GM12878 (cell line): ENCODE measurements around the gene NASP. TPM values are rescaled to one million over a fixed set of nuclear protein-coding genes. Genes with fewer than 3 reads are reported as not detected.
A peak's percentile ranks its signal among the peaks of the same experiment; 100 is the strongest.

ENCODE experiments used
- ATAC-seq: fragments of 200-7000 bp; cut with Tn5 transposase; 3 replicates; pipeline ENCODE4 v1.9.1; 2020; ENCODE audit warnings: mild to moderate bottlenecking, moderate library complexity
- BruUV-seq: library from RNA; stranded (reverse); fragments of 400-500 nt; replicated peaks from 2 replicates; lab custom pipeline; 2021; lab: Mats Ljungman, UMichigan
- CTCF ChIA-PET: fragments of 300-600 bp; sonication (Branson Sonifier 250); formaldehyde crosslinking; extraction: SDS; loops from one replicate; lab custom pipeline; 2021; ENCODE audit warnings: inconsistent platforms; lab: Yijun Ruan, JAX
- POLR2A ChIA-PET: fragments of 350-600 bp; formaldehyde crosslinking; extraction: SDS; loops from one replicate; lab custom pipeline; 2021; ENCODE audit warnings: inconsistent platforms; lab: Charles Lee
- RAD21 ChIA-PET: fragments of 300-600 bp; sonication (Branson Sonifier 250); formaldehyde crosslinking; loops from one replicate; lab custom pipeline; 2023; ENCODE audit warnings: antibody characterized with exemption; ENCODE audit not compliant: unreplicated experiment; lab: Charles Lee
- SMC1A ChIA-PET: fragments of 300-600 bp; sonication (Branson Sonifier 250); formaldehyde crosslinking; loops from one replicate; lab custom pipeline; 2023; ENCODE audit not compliant: unreplicated experiment, uncharacterized antibody; lab: Charles Lee
- DNase-seq: peaks from one replicate; pipeline ENCODE4 v3.0.0-alpha.2; 2011; ENCODE audit warnings: low read depth, low spot score
- FAIRE-seq: peaks from 3 replicates; lab custom pipeline; 2011; peaks lifted over from hg19 to GRCh38; lab: Jason Lieb, UNC
- H2AFZ ChIP-seq: 2 replicates; pipeline ENCODE4 v1.6.0; 2011; ENCODE audit warnings: low read depth, low read length, control low read depth; ENCODE audit not compliant: control insufficient read depth
- H3K27ac ChIP-seq: 2 replicates; pipeline ENCODE4 v1.5.1; 2011; ENCODE audit warnings: control low read depth; ENCODE audit not compliant: control insufficient read depth, insufficient read depth
- H3K27me3 ChIP-seq, 2 experiments: replicated peaks in 1 of 2; 2 replicates each; pipeline versions ENCODE4 v1.6.0 to v1.6.1; 2011; ENCODE audit warnings: low read length in 1 of 2; ENCODE audit not compliant: control insufficient read depth in 2 of 2, insufficient read depth in 2 of 2
- H3K36me3 ChIP-seq, 2 experiments: 2 replicates each; pipeline ENCODE4 v1.5.1; 2011; ENCODE audit warnings: low read length in 1 of 2; ENCODE audit not compliant: control insufficient read depth in 2 of 2, insufficient read depth in 2 of 2
- H3K4me1 ChIP-seq: 2 replicates; pipeline ENCODE4 v1.6.1; 2011; ENCODE audit warnings: mild to moderate bottlenecking, low read length, moderate library complexity, mixed read lengths; ENCODE audit not compliant: control insufficient read depth, insufficient read depth
- H3K4me2 ChIP-seq: 2 replicates; pipeline ENCODE4 v1.6.0; 2011; ENCODE audit warnings: control low read depth; ENCODE audit not compliant: control insufficient read depth, insufficient read depth
- H3K4me3 ChIP-seq: fragments of 200-600 bp; sonication (generic); 2 replicates; pipeline ENCODE4 v1.5.1; 2016
- H3K79me2 ChIP-seq: 2 replicates; pipeline ENCODE4 v1.6.0; 2011; ENCODE audit warnings: low read length; ENCODE audit not compliant: control insufficient read depth, insufficient read depth
- H3K9ac ChIP-seq: 2 replicates; pipeline ENCODE4 v1.8.0; 2011; ENCODE audit warnings: low read length, control low read depth, mixed read lengths; ENCODE audit not compliant: control insufficient read depth, insufficient read depth
- H3K9me3 ChIP-seq: replicated peaks from 3 replicates; pipeline ENCODE4 v1.5.1; 2011; ENCODE audit warnings: mild to moderate bottlenecking, low read length; ENCODE audit not compliant: control insufficient read depth, insufficient read depth
- H4K20me1 ChIP-seq: 2 replicates; pipeline ENCODE4 v1.6.0; 2011; ENCODE audit not compliant: control insufficient read depth, insufficient read depth
- BHLHE40 ChIP-seq, 2 experiments: fragments of 450-650 bp in 1 of 2; IDR thresholded peaks; 2 replicates each; pipeline ENCODE4 v1.6.1; 2011 to 2017; ENCODE audit warnings: low read depth in 2 of 2, borderline replicate concordance in 1 of 2, improper control_type of control experiment in 1 of 2, low read length in 1 of 2, mild to moderate bottlenecking in 1 of 2
- CHD1 ChIP-seq: IDR thresholded peaks from 2 replicates; pipeline ENCODE4 v1.6.1; 2012; ENCODE audit warnings: low read depth, low read length, improper control_type of control experiment
- CTCF ChIP-seq, 3 experiments: IDR thresholded peaks in 2 of 3; conservative IDR thresholded peaks in 1 of 3; 2 replicates each; pipeline ENCODE4 v1.5.1; 2011; ENCODE audit warnings: low read depth in 3 of 3, low read length in 3 of 3, mild to moderate bottlenecking in 3 of 3, control low read depth in 2 of 3, moderate library complexity in 2 of 3, inconsistent platforms in 1 of 3, mixed read lengths in 1 of 3; ENCODE audit not compliant: control insufficient read depth in 2 of 3, insufficient read depth in 1 of 3; ENCODE audit errors: extremely low read depth in 1 of 3
- IKZF2 ChIP-seq, 2 experiments: fragments of 450-650 bp; IDR thresholded peaks; 2 replicates each; pipeline ENCODE4 v1.6.1; 2017; ENCODE audit warnings: mild to moderate bottlenecking in 2 of 2, moderate library complexity in 2 of 2
- MLLT1 ChIP-seq: fragments of 450-650 bp; IDR thresholded peaks from 2 replicates; pipeline ENCODE4 v1.6.1; 2016; ENCODE audit warnings: mild to moderate bottlenecking
- NFYA ChIP-seq: IDR thresholded peaks from 2 replicates; pipeline ENCODE4 v1.6.1; 2011; ENCODE audit warnings: low read depth, mild to moderate bottlenecking, low read length, improper control_type of control experiment, borderline replicate concordance
- RAD21 ChIP-seq: IDR thresholded peaks from 2 replicates; pipeline ENCODE4 v1.6.1; 2011; ENCODE audit warnings: mild to moderate bottlenecking, low read depth, low read length, moderate library complexity; ENCODE audit not compliant: insufficient read depth
- RELA ChIP-seq: fragments of 450-650 bp; IDR thresholded peaks from 2 replicates; pipeline ENCODE4 v1.8.0; 2014; ENCODE audit warnings: borderline replicate concordance; ENCODE audit not compliant: partially characterized antibody
- SMAD1 ChIP-seq: fragments of 450-650 bp; IDR thresholded peaks from 2 replicates; pipeline ENCODE4 v1.6.1; 2018; ENCODE audit warnings: mild to moderate bottlenecking, low read depth; ENCODE audit not compliant: partially characterized antibody
- ZZZ3 ChIP-seq: IDR thresholded peaks from 2 replicates; pipeline ENCODE4 v1.6.1; 2011; ENCODE audit warnings: low read depth; ENCODE audit not compliant: control insufficient read depth, insufficient read length
- WGBS: methylation state at CpG from one replicate; pipeline ENCODE4 v1.1.6; 2016; ENCODE audit warnings: low lambda C conversion rate; ENCODE audit not compliant: insufficient replicate concordance, insufficient coverage; ENCODE audit errors: missing lambda C conversion rate; 5-methylcytosine and 5-hydroxymethylcytosine counted together
- in situ Hi-C: fragments of 300-500 bp; cut with MboI; formaldehyde crosslinking; loops from 9 replicates; pipeline ENCODE4 v1.14.3; 2018; ENCODE audit warnings: mixed read lengths
- intact Hi-C: fragments of 100-400 bp; cut with micrococcal nuclease; formaldehyde crosslinking; loops from one replicate; pipeline ENCODE4 v1.14.2; 2022; ENCODE audit not compliant: unreplicated experiment
- polyA plus RNA-seq, 11 experiments: library from polyadenylated mRNA; depleted of rRNA in 4 of 11; unstranded in 6 of 11; stranded (reverse) in 5 of 11; fragments of >200 nt; fragmentation: Nextera tagmentation in 4 of 11; fragmentation: Illumina TruSeq in 1 of 11; extraction: Ambion mirVana in 4 of 11; extraction: Trizol in 1 of 11; gene quantifications; 1 replicate in 1 of 11; 2 replicates in 10 of 11; pipeline versions ENCODE4 v1.2.1 to v1.2.3, GENCODE V29; 2011 to 2016; ENCODE audit warnings: inconsistent platforms in 2 of 11, missing spikeins in 2 of 11, low read depth in 1 of 11
- total RNA-seq, 4 experiments: library from RNA; depleted of rRNA in 3 of 4; stranded (reverse); fragments of >200 nt in 3 of 4; fragmentation: Illumina TruSeq in 1 of 4; extraction: Trizol in 1 of 4; gene quantifications; 2 replicates each; pipeline versions ENCODE4 v1.2.1 to v1.2.3, GENCODE V29; 2013 to 2021

The NASP gene
- total and polyA plus RNA-seq, 10 of the 15 experiments (the other 5 are each of a cell fraction or from before 2014, with no cell fraction given): 111 to 321 (median 205) TPM

GRCh38 chr1:45573231-45573804 is 10.5 kb upstream of the NASP start:
- RAD21 ChIA-PET: interaction anchor here (1.0 to 6.0 kb wide), 2 partner anchors 8 to 80 kb away, joined by 3 to 41 read pairs; partner anchors contain the start of gene NASP
- WGBS: 81% methylated on average over 3 of the region's 3 CpGs
- FAIRE-seq (no peak), DNase-seq (no peak), ATAC-seq (no peak)
- Histone ChIP-seq H3K4me2 (no peak overlapping the region), H3K27ac (no peak overlapping the region), H3K4me3 (no peak overlapping the region), H3K9ac (no peak overlapping the region), H4K20me1 (no peaks in the 10 kb centered on the region), H3K36me3 (peaks cover 9 to 14% of the 10 kb centered on the region in 2 experiments; a peak in 3 of 4 replicates), H2AFZ (no peak overlapping the region), H3K9me3 (no peaks in the 10 kb centered on the region), H3K4me1 (no peaks in the 10 kb centered on the region), H3K27me3 (no peaks in the 10 kb centered on the region), H3K79me2 (no peaks in the 10 kb centered on the region)
- CTCF ChIA-PET: interaction anchor here (0.6 to 11.0 kb wide), 8 partner anchors 10 to 233 kb away, joined by 3 to 212 read pairs (median 6); partner anchors contain the start of genes CCDC163 and MMACHC
- BruUV-seq: no TSS peak
- POLR2A ChIA-PET: interaction anchor here (1.3 kb wide), 1 partner anchor 9 kb away, joined by 3 read pairs; no protein-coding TSS in a partner anchor
- SMC1A ChIA-PET: interaction anchor here (1.0 to 8.7 kb wide), 6 partner anchors 9 to 73 kb away, joined by 3 to 114 read pairs (median 41); partner anchors contain the start of genes CCDC163 and MMACHC
- TF ChIP-seq CTCF (IDR thresholded peaks at IDR 0.05 in 2 of 3, conservative IDR thresholded peaks at IDR 0.05 in 1 of 3; ENCODE audit: control insufficient read depth in 2 of 3, extremely low read depth in 1 of 3, insufficient read depth in 1 of 3, low read depth in 3 of 3, low read length in 3 of 3): peak; percentile 7 to 31 (median 31); a peak in 4 of 6 replicates
- no peak for TF ChIP-seq BHLHE40 (IDR thresholded peaks at IDR 0.05; ENCODE audit: borderline replicate concordance in 1 of 2, low read depth in 2 of 2, low read length in 1 of 2)
- TF ChIP-seq SMAD1: no peak
- no peak for TF ChIP-seq CHD1
- no peak for TF ChIP-seq ZZZ3
- no peak for TF ChIP-seq RELA
- TF ChIP-seq IKZF2 (IDR thresholded peaks at IDR 0.05): no peak
- no peak for TF ChIP-seq NFYA
- TF ChIP-seq MLLT1: no peak
- 0 out of 2 replicates have a peak, but pooled peaks have one; percentile 37 for TF ChIP-seq RAD21
- in situ Hi-C loops (no loop called here), intact Hi-C loops (loop anchor here (5.0 kb wide), 1 partner anchor 211 kb away; no protein-coding TSS in a partner anchor)
